Peyer's patch (tissue), 4 donors: Measurements from ENCODE around the gene CCM2. TPM values are rescaled to one million over a fixed set of nuclear protein-coding genes. Genes with fewer than 3 reads are reported as not detected.
A peak's percentile ranks its signal among the peaks of the same experiment; 100 is the strongest.

Source experiments
- DNase-seq, 3 donors: peaks; one replicate each; pipeline ENCODE4 v3.0.0-alpha.2; 2017 to 2019
- H3K27ac ChIP-seq, 4 donors: fragments of 200-600 bp; sonication (generic); one replicate each; pipeline ENCODE4 v1.5.1; 2016 to 2019
- H3K27me3 ChIP-seq, 2 donors: fragments of 200-600 bp; sonication (generic); one replicate each; pipeline ENCODE4 v1.5.1; 2019
- H3K36me3 ChIP-seq, 3 donors: fragments of 200-600 bp; sonication (generic); one replicate each; pipeline ENCODE4 v1.5.1; 2016 to 2019
- H3K4me1 ChIP-seq, 4 donors: fragments of 200-600 bp; sonication (generic); one replicate each; pipeline ENCODE4 v1.5.1; 2016 to 2019
- H3K4me3 ChIP-seq, 4 donors: fragments of 200-600 bp; sonication (generic); 1 replicate in 3 of 4; 2 replicates in 1 of 4; pipeline ENCODE4 v1.5.1; 2016 to 2019; ENCODE audit warnings: mild to moderate bottlenecking in 1 of 4
- H3K9me3 ChIP-seq, 4 donors: fragments of 200-600 bp; sonication (generic); one replicate each; pipeline ENCODE4 v1.5.1; 2016 to 2019; ENCODE audit warnings: mild to moderate bottlenecking in 1 of 4
- CTCF ChIP-seq, 6 experiments: fragments of 450-650 bp in 4 of 6; fragments of 200-600 bp in 2 of 6; sonication (generic) in 1 of 6; IDR thresholded peaks; one replicate each; pipeline ENCODE4 v1.5.1; 2017 to 2019; ENCODE audit warnings: antibody characterized with exemption in 6 of 6, mild to moderate bottlenecking in 3 of 6, moderate library complexity in 1 of 6
- POLR2A ChIP-seq, 2 donors: fragments of 450-650 bp; IDR thresholded peaks; one replicate each; pipeline ENCODE4 v1.5.1; 2017; ENCODE audit warnings: antibody characterized with exemption in 2 of 2, mild to moderate bottlenecking in 2 of 2, moderate library complexity in 2 of 2
- total RNA-seq, 4 donors: library from RNA; depleted of rRNA; stranded (reverse); fragments of >200 nt; gene quantifications; one replicate each; pipeline ENCODE4 v1.1.0, GENCODE V29; 2016

The CCM2 gene
- total RNA-seq, 4 donors from 2014 or later: 23.3 to 49.5 (median 32.5) TPM

DNA sequence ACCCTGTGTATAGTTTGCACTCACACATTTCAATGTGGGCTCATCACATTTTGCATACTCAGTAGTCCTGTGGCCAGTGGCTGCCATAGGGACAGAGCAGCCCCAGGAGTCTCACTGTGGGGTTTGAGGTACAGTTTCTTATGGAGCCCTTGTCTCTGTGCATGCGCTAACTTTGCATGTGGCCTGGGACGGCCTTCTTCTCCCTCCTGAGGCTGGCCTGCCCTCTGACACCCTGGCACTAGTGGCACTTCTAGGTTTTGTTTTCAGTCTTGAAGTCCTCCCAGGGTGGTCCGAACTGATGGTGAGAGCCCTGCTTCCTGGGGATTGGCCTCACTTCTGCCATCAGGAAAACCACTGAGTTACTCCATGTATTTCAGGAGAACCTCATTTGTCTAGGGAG lies 67.6 kb downstream of the CCM2 start:
- peak in 1 of 3 donors; percentile 25 for DNase-seq
- Histone ChIP-seq H3K4me3 (no peak overlapping the region), H3K36me3 (peaks cover 0 to 86% (median 0%) of the 10 kb centered on the region in 3 donors), H3K9me3 (no peaks in the 10 kb centered on the region), H3K27me3 (no peaks in the 10 kb centered on the region), H3K4me1 (no peaks in the 10 kb centered on the region), H3K27ac (no peak overlapping the region)
- TF ChIP-seq POLR2A (IDR thresholded peaks at IDR 0.05): no peak
- TF ChIP-seq CTCF (IDR thresholded peaks at IDR 0.05): no peak

GRCh38 chr7:45068236-45069023 lies 68.4 kb downstream of the CCM2 start:
- Histone ChIP-seq H3K36me3 (peaks cover 0 to 95% (median 0%) of the 10 kb centered on the region in 3 donors), H3K9me3 (no peaks in the 10 kb centered on the region), H3K27ac (no peak overlapping the region), H3K4me3 (no peak overlapping the region), H3K4me1 (no peaks in the 10 kb centered on the region), H3K27me3 (no peaks in the 10 kb centered on the region)
- no peak for TF ChIP-seq POLR2A (IDR thresholded peaks at IDR 0.05)
- no peak for TF ChIP-seq CTCF (IDR thresholded peaks at IDR 0.05)
- DNase-seq: peak in 1 of 3 donors; percentile 41

DNA sequence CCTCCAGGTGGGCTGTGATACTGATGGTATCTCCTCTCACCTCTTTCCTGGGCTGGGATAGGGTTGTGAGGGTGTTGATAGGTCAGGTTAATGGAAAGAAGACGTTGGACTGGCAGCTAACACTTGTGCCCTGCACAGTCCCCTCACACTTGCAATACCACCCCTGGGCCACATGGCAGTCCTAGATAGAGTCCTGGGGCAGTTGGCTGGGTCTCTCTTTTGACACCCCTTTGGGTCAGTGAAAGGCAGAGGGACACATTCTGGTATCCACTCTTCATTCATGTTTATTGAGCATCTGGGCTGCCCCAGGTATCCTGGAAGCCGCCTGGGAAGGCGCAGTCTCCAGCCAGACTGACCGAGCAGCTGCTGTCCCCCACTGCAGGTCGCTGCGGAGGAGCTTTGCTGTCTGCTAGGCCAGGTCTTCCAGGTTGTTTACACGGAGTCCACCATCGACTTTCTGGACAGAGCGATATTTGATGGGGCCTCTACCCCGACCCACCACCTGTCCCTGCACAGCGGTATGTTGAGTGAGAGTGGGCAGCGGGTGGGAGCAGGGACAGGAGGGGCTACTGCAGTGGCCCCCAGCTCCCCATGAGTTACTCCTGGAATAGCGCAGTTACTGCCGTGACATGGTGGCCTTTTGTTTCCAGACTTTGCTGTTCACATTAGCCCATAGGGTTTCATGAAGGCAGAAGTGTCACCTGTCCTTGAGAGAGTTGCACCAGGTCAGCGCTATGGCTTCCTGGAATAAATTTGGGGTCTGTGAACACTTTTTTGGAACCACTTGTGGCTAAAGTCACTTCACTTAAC lies 69.6 kb downstream of the CCM2 start:
- no peaks in the 10 kb centered on the region for H3K9me3 ChIP-seq
- no peak overlapping the region for H3K4me3 ChIP-seq
- no peaks in the 10 kb centered on the region for H3K4me1 ChIP-seq
- peak in 1 of 3 donors; percentile 32 for DNase-seq
- no peaks in the 10 kb centered on the region for H3K27me3 ChIP-seq
- no peak for TF ChIP-seq CTCF (IDR thresholded peaks at IDR 0.05)
- no peak for TF ChIP-seq POLR2A (IDR thresholded peaks at IDR 0.05)
- H3K36me3 ChIP-seq: peaks cover 0 to 99% (median 0%) of the 10 kb centered on the region in 3 donors
- no peak overlapping the region for H3K27ac ChIP-seq

- Histone ChIP-seq H3K4me3 (no peak overlapping the region), H3K27me3 (no peaks in the 10 kb centered on the region), H3K9me3 (no peaks in the 10 kb centered on the region), H3K4me1 (no peaks in the 10 kb centered on the region), H3K36me3 (peaks cover 0 to 99% (median 0%) of the 10 kb centered on the region in 3 donors), H3K27ac (no peak overlapping the region)
- no peak for TF ChIP-seq CTCF (IDR thresholded peaks at IDR 0.05)
- TF ChIP-seq POLR2A (IDR thresholded peaks at IDR 0.05): no peak
- no peak for DNase-seq
Measured at GRCh38 chr7:45070254-45070642, 70.2 kb downstream of the CCM2 start.

GRCh38 chr7:45071528-45071927 lies 71.5 kb downstream of the CCM2 start:
- no peak overlapping the region for H3K27ac ChIP-seq
- no peaks in the 10 kb centered on the region for H3K4me1 ChIP-seq
- H3K4me3 ChIP-seq: no peak overlapping the region
- TF ChIP-seq CTCF (IDR thresholded peaks at IDR 0.05): no peak
- TF ChIP-seq POLR2A (IDR thresholded peaks at IDR 0.05): no peak
- DNase-seq: peak in 1 of 3 donors; percentile 31
- H3K36me3 ChIP-seq: peaks cover 0 to 99% (median 0%) of the 10 kb centered on the region in 3 donors
- no peaks in the 10 kb centered on the region for H3K9me3 ChIP-seq
- no peaks in the 10 kb centered on the region for H3K27me3 ChIP-seq
